Activated CD4-positive, alpha-beta T cell treated with anti-CD3 and anti-CD28 coated beads, Interleukin-2, amount 50 U/mL, for 24 hours (primary cell): ENCODE results near the gene CELF3.
"Not testable (repeated sequence)": the region's sequence is repeated elsewhere in the genome, so short reads cannot be mapped to it uniquely, and the experiment has no call there.

Experiments
- DNase-seq, 2 donors: peaks; one replicate each; pipeline ENCODE4 v3.0.0-alpha.2; 2020; ENCODE audit warnings: low read depth in 1 of 2, low spot score in 1 of 2

CELF3 gene

GRCh38 chr1:151704246-151704645, 12.4 kb downstream of the CELF3 start:
- DNase-seq: no peak

- DNase-seq: no peak
Measured at GRCh38 chr1:151703813-151704212, 12.8 kb downstream of the CELF3 start.

GRCh38 chr1:151702936-151703335, 13.7 kb downstream of the CELF3 start:
- no peak for DNase-seq

GRCh38 chr1:151701515-151701914, 15.1 kb downstream of the CELF3 start:
- DNase-seq: no peak

GRCh38 chr1:151693057-151693651, 23.4 kb downstream of the CELF3 start:
- DNase-seq: no peak

GRCh38 chr1:151692226-151692625, 24.4 kb downstream of the CELF3 start:
- no peak for DNase-seq

- DNase-seq: no peak
Measured at GRCh38 chr1:151689494-151689893, 27.1 kb downstream of the CELF3 start.

- DNase-seq: no peak
Measured at GRCh38 chr1:151686561-151686960, 30.0 kb downstream of the CELF3 start.

GRCh38 chr1:151684128-151684527, 32.5 kb downstream of the CELF3 start:
- DNase-seq: no peak

- not testable (repeated sequence) for DNase-seq
Measured at GRCh38 chr1:151682901-151683300, 33.7 kb downstream of the CELF3 start.

GRCh38 chr1:151681923-151682322, 34.7 kb downstream of the CELF3 start:
- no peak for DNase-seq

GRCh38 chr1:151680826-151681225, 35.8 kb downstream of the CELF3 start:
- DNase-seq: no peak

GRCh38 chr1:151680391-151680790, 36.2 kb downstream of the CELF3 start:
- DNase-seq: no peak

- DNase-seq: no peak
Measured at GRCh38 chr1:151673407-151673806, 43.2 kb downstream of the CELF3 start.

- not testable (repeated sequence) for DNase-seq
Measured at GRCh38 chr1:151670036-151670675, 46.4 kb downstream of the CELF3 start.

- DNase-seq: no peak
Measured at GRCh38 chr1:151668090-151668489, 48.5 kb downstream of the CELF3 start.

GRCh38 chr1:151661751-151662150, 54.9 kb downstream of the CELF3 start:
- DNase-seq: no peak

- DNase-seq: no peak
Measured at GRCh38 chr1:151655371-151655770, 61.2 kb downstream of the CELF3 start.

- no peak for DNase-seq
Measured at GRCh38 chr1:151653397-151653796, 63.2 kb downstream of the CELF3 start.
